H1 (cell line): Measurements from ENCODE around the gene PPP1CA. TPM values are rescaled to one million over a fixed set of nuclear protein-coding genes. Genes with fewer than 3 reads are reported as not detected.

Source experiments
- CTCF ChIA-PET: fragments of 300-600 bp; sonication (Branson Sonifier 250); formaldehyde crosslinking; loops from one replicate; lab custom pipeline; 2021; ENCODE audit not compliant: partially characterized antibody; lab: Charles Lee
- POLR2A ChIA-PET: fragments of 300-600 bp; sonication (Branson Sonifier 250); formaldehyde crosslinking; loops from one replicate; lab custom pipeline; 2021; ENCODE audit warnings: inconsistent platforms; ENCODE audit not compliant: partially characterized antibody; lab: Charles Lee
- DNase-seq, 2 experiments: peaks; one replicate each; pipeline versions ENCODE4 v3.0.0 to v3.0.0-alpha.2; 2010 to 2022; ENCODE audit warnings: low spot score in 2 of 2, low read depth in 1 of 2, mixed read lengths in 1 of 2
- FAIRE-seq: peaks from 2 replicates; lab custom pipeline; 2011; peaks lifted over from hg19 to GRCh38; lab: Jason Lieb, UNC
- H2AFZ ChIP-seq: 2 replicates; pipeline ENCODE4 v1.8.1; 2012; ENCODE audit warnings: low read length, inconsistent platforms
- H2AK5ac ChIP-seq: 2 replicates; pipeline ENCODE4 v1.6.1; 2013; ENCODE audit warnings: low read depth, low read length
- H2BK120ac ChIP-seq: replicated peaks from 2 replicates; pipeline ENCODE3; 2013; ENCODE audit warnings: low read depth, low read length, inconsistent platforms
- H2BK12ac ChIP-seq: 2 replicates; pipeline ENCODE4 v1.6.1; 2013; ENCODE audit warnings: low read depth, low read length
- H2BK15ac ChIP-seq: 2 replicates; pipeline ENCODE4 v1.6.1; 2013; ENCODE audit warnings: low read length
- H2BK20ac ChIP-seq: 2 replicates; pipeline ENCODE4 v1.6.1; 2013; ENCODE audit warnings: low read length
- H2BK5ac ChIP-seq: 2 replicates; pipeline ENCODE4 v1.6.1; 2013; ENCODE audit warnings: low read depth, low read length
- H3K14ac ChIP-seq: 2 replicates; pipeline ENCODE4 v1.6.1; 2013; ENCODE audit warnings: inconsistent platforms; ENCODE audit not compliant: insufficient read length
- H3K18ac ChIP-seq: 2 replicates; pipeline ENCODE4 v1.6.1; 2013; ENCODE audit warnings: low read length; ENCODE audit errors: extremely low read depth
- H3K23ac ChIP-seq: 2 replicates; pipeline ENCODE4 v1.6.1; 2013; ENCODE audit warnings: inconsistent platforms; ENCODE audit not compliant: insufficient read length
- H3K23me2 ChIP-seq: 2 replicates; pipeline ENCODE4 v1.6.1; 2013; ENCODE audit warnings: low read depth, low read length
- H3K27ac ChIP-seq: 2 replicates; pipeline ENCODE4 v1.6.1; 2011; ENCODE audit warnings: low read depth, low read length, inconsistent platforms
- H3K27me3 ChIP-seq, 4 experiments: replicated peaks in 1 of 4; 1 replicate in 1 of 4; 2 replicates in 3 of 4; pipeline versions ENCODE4 v1.6.1 to v1.8.1; 2011 to 2013; ENCODE audit warnings: low read length in 3 of 4, mild to moderate bottlenecking in 3 of 4, inconsistent platforms in 2 of 4, mixed read lengths in 2 of 4, moderate library complexity in 1 of 4; ENCODE audit not compliant: control insufficient read depth in 3 of 4, insufficient read depth in 3 of 4; ENCODE audit errors: extremely low read depth in 1 of 4
- H3K36me3 ChIP-seq, 4 experiments: 2 replicates each; pipeline versions ENCODE4 v1.6.1 to v1.8.1; 2011 to 2013; ENCODE audit warnings: mild to moderate bottlenecking in 4 of 4, low read length in 3 of 4, moderate library complexity in 2 of 4, control low read depth in 1 of 4, inconsistent platforms in 1 of 4; ENCODE audit not compliant: insufficient read depth in 4 of 4, control insufficient read depth in 2 of 4
- H3K4ac ChIP-seq: replicated peaks from 2 replicates; pipeline ENCODE3; 2013; ENCODE audit warnings: low read length, low read depth, mixed read lengths, inconsistent platforms; ENCODE audit not compliant: insufficient read length
- H3K4me1 ChIP-seq, 4 experiments: replicated peaks in 1 of 4; 1 replicate in 1 of 4; 2 replicates in 3 of 4; pipeline versions ENCODE4 v1.6.1 to v1.8.1; 2011 to 2013; ENCODE audit warnings: low read length in 3 of 4, inconsistent platforms in 2 of 4, mixed read lengths in 1 of 4; ENCODE audit not compliant: insufficient read depth in 4 of 4, control insufficient read depth in 3 of 4
- H3K4me2 ChIP-seq, 2 experiments: 2 replicates each; pipeline versions ENCODE4 v1.6.1 to v1.8.1; 2011 to 2013; ENCODE audit warnings: low read depth in 2 of 2, low read length in 2 of 2, control low read depth in 1 of 2, inconsistent platforms in 1 of 2, mild to moderate bottlenecking in 1 of 2; ENCODE audit not compliant: insufficient read depth in 1 of 2
- H3K4me3 ChIP-seq, 4 experiments: fragments of 200-600, 300-600 bp in 1 of 4; sonication (generic), shearing (Covaris generic), sonication (Bioruptor Twin) in 1 of 4; 2 replicates each; pipeline versions ENCODE4 v1.5.1 to v1.8.1; 2011 to 2016; ENCODE audit warnings: low read length in 4 of 4, low read depth in 3 of 4, control low read depth in 2 of 4, inconsistent platforms in 2 of 4, mild to moderate bottlenecking in 2 of 4, mixed read lengths in 1 of 4, moderate library complexity in 1 of 4; ENCODE audit not compliant: insufficient read depth in 2 of 4; ENCODE audit errors: extremely low read depth in 1 of 4
- H3K56ac ChIP-seq: replicated peaks from 2 replicates; pipeline ENCODE3; 2013; ENCODE audit warnings: low read depth, mild to moderate bottlenecking, mixed read lengths, low read length, inconsistent platforms; ENCODE audit not compliant: insufficient read length
- H3K79me1 ChIP-seq: 2 replicates; pipeline ENCODE4 v1.6.1; 2013; ENCODE audit warnings: low read depth, low read length, control low read depth
- H3K79me2 ChIP-seq, 2 experiments: 2 replicates each; pipeline versions ENCODE4 v1.6.1 to v1.8.1; 2012 to 2013; ENCODE audit warnings: low read length in 2 of 2, mild to moderate bottlenecking in 2 of 2, inconsistent platforms in 1 of 2; ENCODE audit not compliant: insufficient read depth in 2 of 2, control insufficient read depth in 1 of 2
- H3K9ac ChIP-seq, 4 experiments: replicated peaks in 1 of 4; 1 replicate in 1 of 4; 2 replicates in 3 of 4; pipeline versions ENCODE4 v1.6.1 to v1.8.1; 2011 to 2013; ENCODE audit warnings: low read depth in 3 of 4, low read length in 3 of 4, control low read depth in 2 of 4, mild to moderate bottlenecking in 2 of 4, moderate library complexity in 2 of 4, inconsistent platforms in 1 of 4; ENCODE audit errors: extremely low read depth in 1 of 4
- H3K9me3 ChIP-seq, 2 experiments: 2 replicates each; pipeline versions ENCODE4 v1.6.1 to v1.8.1; 2012 to 2013; ENCODE audit warnings: mild to moderate bottlenecking in 2 of 2, moderate library complexity in 2 of 2, control low read depth in 1 of 2, inconsistent platforms in 1 of 2, low read depth in 1 of 2, low read length in 1 of 2, mixed read lengths in 1 of 2; ENCODE audit not compliant: insufficient read depth in 2 of 2
- H4K20me1 ChIP-seq, 2 experiments: replicated peaks in 1 of 2; 2 replicates each; pipeline versions ENCODE3 to v1.8.1; 2011 to 2013; ENCODE audit warnings: inconsistent platforms in 2 of 2, low read length in 2 of 2, mild to moderate bottlenecking in 1 of 2; ENCODE audit not compliant: insufficient read depth in 2 of 2, control insufficient read depth in 1 of 2
- H4K5ac ChIP-seq: 2 replicates; pipeline ENCODE4 v1.6.1; 2013; ENCODE audit warnings: low read length, low read depth, mixed read lengths, inconsistent platforms; ENCODE audit not compliant: insufficient read length
- H4K8ac ChIP-seq: 2 replicates; pipeline ENCODE4 v1.8.0; 2013; ENCODE audit warnings: mild to moderate bottlenecking, moderate library complexity, low read length, inconsistent platforms; ENCODE audit not compliant: insufficient read depth; ENCODE audit errors: extremely low read depth
- H4K91ac ChIP-seq: replicated peaks from 2 replicates; pipeline ENCODE3; 2013; ENCODE audit warnings: low read length, mixed read lengths, inconsistent platforms; ENCODE audit not compliant: insufficient read length
- CHD2 ChIP-seq: IDR thresholded peaks from 2 replicates; pipeline ENCODE4 v1.6.1; 2012; ENCODE audit warnings: low read length, improper control_type of control experiment
- EGR1 ChIP-seq: IDR thresholded peaks from 2 replicates; pipeline ENCODE4 v1.6.1; 2011; ENCODE audit warnings: low read depth, low read length, borderline replicate concordance
- PHF8 ChIP-seq: fragments of 200-600 bp; sonication (generic); conservative IDR thresholded peaks from 2 replicates; pipeline ENCODE4 v1.7.1; 2012; ENCODE audit warnings: low read depth, mild to moderate bottlenecking, inconsistent platforms, low read length, moderate library complexity
- SAP30 ChIP-seq: fragments of 300-600 bp; sonication (generic); IDR thresholded peaks from 2 replicates; pipeline ENCODE4 v1.7.1; 2012; ENCODE audit warnings: low read length, moderate library complexity, mild to moderate bottlenecking, inconsistent platforms; ENCODE audit not compliant: insufficient read depth, insufficient replicate concordance
- WGBS, 2 experiments: shearing (Covaris generic) in 1 of 2; methylation state at CpG; one replicate each; pipeline versions ENCODE4 v1.1.6 to v1.1.7; 2013 to 2015; ENCODE audit warnings: low lambda C conversion rate in 2 of 2, mixed read lengths in 2 of 2, inconsistent platforms in 1 of 2, low coverage in 1 of 2, missing lambda C conversion rate in 1 of 2; ENCODE audit not compliant: insufficient replicate concordance in 2 of 2, insufficient coverage in 1 of 2, insufficient read length in 1 of 2; ENCODE audit errors: extremely low coverage in 1 of 2, missing lambda C conversion rate in 1 of 2; 5-methylcytosine and 5-hydroxymethylcytosine counted together
- polyA plus RNA-seq, 7 experiments: library from polyadenylated mRNA; depleted of rRNA in 3 of 7; stranded (reverse) in 5 of 7; unstranded in 2 of 7; fragments of >200 nt in 5 of 7; fragments of 200-250 nt in 2 of 7; gene quantifications; 1 replicate in 5 of 7; 2 replicates in 1 of 7; 4 replicates in 1 of 7; pipeline versions ENCODE4 v1.2.1 to v1.2.3, GENCODE V29; 2011 to 2013; ENCODE audit warnings: missing spikeins in 2 of 7, mixed read lengths in 2 of 7
- total RNA-seq: library from RNA; stranded (reverse); fragmentation: NEBNext Ultra II Directional; extraction: Animal tissue kit (Norgen Biotek cat#: 25700); gene quantifications from 2 replicates; pipeline ENCODE4 v1.2.1, GENCODE V29; 2021
- TF ChIP-seq, protein P1 (sequence below): IDR thresholded peaks from 2 replicates; pipeline ENCODE4 v1.6.1; 2011; ENCODE audit warnings: low read length, improper control_type of control experiment

Gene PPP1CA
- total and polyA plus RNA-seq, 2 of the 8 experiments (the other 6 are each of a cell fraction or from before 2014, with no cell fraction given) = 198 to 359 TPM

DNA sequence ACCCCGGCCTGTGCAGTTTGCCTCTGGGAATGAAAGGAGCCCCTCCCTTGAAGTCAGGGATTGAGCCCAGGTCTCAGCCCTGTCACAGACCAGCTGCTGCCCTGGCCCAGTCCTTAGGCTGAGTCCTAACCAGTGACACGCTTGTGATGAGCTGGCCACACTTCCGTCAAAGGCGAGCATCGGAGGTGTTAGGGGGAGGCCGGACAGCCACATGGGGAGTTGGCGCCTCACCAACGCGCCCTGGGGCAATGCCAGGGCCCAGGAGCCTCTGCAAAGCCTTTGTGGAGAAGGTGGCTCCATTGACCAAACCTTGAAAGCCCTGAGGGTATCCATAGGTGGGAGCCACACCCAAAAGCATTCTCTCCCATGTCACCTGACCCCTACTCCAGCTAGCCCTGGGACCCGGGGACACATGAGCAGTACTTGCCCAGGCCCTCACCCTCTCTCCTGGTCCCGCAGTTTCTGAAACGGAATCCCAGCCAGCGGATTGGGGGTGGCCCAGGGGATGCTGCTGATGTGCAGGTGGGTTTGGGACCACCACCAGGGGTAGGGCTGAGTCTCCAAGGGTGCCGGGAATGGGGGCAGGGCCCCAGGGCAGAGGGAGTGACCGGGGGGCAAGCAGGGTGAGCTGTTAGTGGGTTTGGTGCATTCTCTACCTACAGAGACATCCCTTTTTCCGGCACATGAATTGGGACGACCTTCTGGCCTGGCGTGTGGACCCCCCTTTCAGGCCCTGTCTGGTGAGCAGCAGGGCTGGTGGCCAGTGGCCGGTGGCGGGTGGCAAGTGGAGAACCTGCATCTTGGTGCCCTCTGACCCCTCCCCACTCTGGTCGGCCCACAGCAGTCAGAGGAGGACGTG is 32.1 kb upstream of the PPP1CA start:
- CTCF ChIA-PET = interaction anchor here (0.7 to 1.0 kb wide), 2 partner anchors 14 to 23 kb away, joined by 3 to 4 read pairs; no protein-coding TSS in a partner anchor
- Histone ChIP-seq H3K23me2 (peaks cover 4% of the 10 kb centered on the region), H4K20me1 (peaks cover 0 to 14% of the 10 kb centered on the region in 2 experiments), H3K4me1 (peaks cover 0 to 21% (median 16%) of the 10 kb centered on the region in 4 experiments; a peak in 6 of 7 replicates), H2BK15ac (no peak overlapping the region), H3K23ac (no peak overlapping the region), H2BK20ac (no peak overlapping the region), H4K5ac (no peak overlapping the region), H3K4ac (no peak overlapping the region), H2BK120ac (no peak overlapping the region), H4K8ac (no peak overlapping the region), H3K4me3 (no peak overlapping the region), H3K14ac (no peak overlapping the region), H3K79me1 (peaks cover 3% of the 10 kb centered on the region), H2BK12ac (no peak overlapping the region), H3K4me2 (no peak overlapping the region), H3K27me3 (no peaks in the 10 kb centered on the region), H2BK5ac (no peak overlapping the region; the same call in 1 of the 2 replicates), H3K27ac (no peak overlapping the region), H3K56ac (no peak overlapping the region), H3K36me3 (peaks cover 6 to 25% (median 13%) of the 10 kb centered on the region in 4 experiments; a peak in 7 of 8 replicates), H2AFZ (no peak overlapping the region), H3K79me2 (peaks cover 0 to 7% of the 10 kb centered on the region in 2 experiments; a peak in 2 of 4 replicates), H3K9me3 (no peaks in the 10 kb centered on the region), H3K18ac (no peak overlapping the region), H3K9ac (no peak overlapping the region), H2AK5ac (no peak overlapping the region), H4K91ac (no peak overlapping the region)
- TF ChIP-seq CHD2 (no peak), SAP30 (no peak), PHF8 (no peak), EGR1 (no peak)
- TF ChIP-seq, protein P1, sequence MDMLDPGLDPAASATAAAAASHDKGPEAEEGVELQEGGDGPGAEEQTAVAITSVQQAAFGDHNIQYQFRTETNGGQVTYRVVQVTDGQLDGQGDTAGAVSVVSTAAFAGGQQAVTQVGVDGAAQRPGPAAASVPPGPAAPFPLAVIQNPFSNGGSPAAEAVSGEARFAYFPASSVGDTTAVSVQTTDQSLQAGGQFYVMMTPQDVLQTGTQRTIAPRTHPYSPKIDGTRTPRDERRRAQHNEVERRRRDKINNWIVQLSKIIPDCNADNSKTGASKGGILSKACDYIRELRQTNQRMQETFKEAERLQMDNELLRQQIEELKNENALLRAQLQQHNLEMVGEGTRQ = no peak
- POLR2A ChIA-PET = interaction anchor here (0.6 to 12.5 kb wide), 10 partner anchors 14 to 117 kb away, joined by 3 to 104 read pairs (median 3); partner anchors contain the start of genes CARNS1, PPP1CA and RAD9A
- FAIRE-seq = no peak
- no peak for DNase-seq
- WGBS, 2 experiments = 88% methylated on average over 22 of the region's 22 CpGs; no CpG with 5 or more reads in 1 of the 2 experiments
